Measurements from ENCODE around the gene PLTP.

GRCh38 chr20:45902199-45902701, 9.7 kb downstream of the PLTP start:
- no peak for TF ChIP-seq CTCF (IDR thresholded peaks at IDR 0.05; ENCODE audit: poor library complexity, severe bottlenecking)
- TF ChIP-seq EP300 (conservative IDR thresholded peaks at IDR 0.05; ENCODE audit: poor library complexity, severe bottlenecking): no peak
- no peak for TF ChIP-seq REST (IDR thresholded peaks at IDR 0.05; ENCODE audit: borderline replicate concordance)
- no peak for TF ChIP-seq SMC3 (conservative IDR thresholded peaks at IDR 0.05; ENCODE audit: poor library complexity)
- TF ChIP-seq POLR2AphosphoS5 (IDR thresholded peaks at IDR 0.05): no peak
- no peak for TF ChIP-seq RAD21 (conservative IDR thresholded peaks at IDR 0.05)
- TF ChIP-seq TAF1 (IDR thresholded peaks at IDR 0.05; ENCODE audit: low read depth): no peak
- no peak for TF ChIP-seq EZH2 (IDR thresholded peaks at IDR 0.05; ENCODE audit: borderline replicate concordance, insufficient read depth, low read length, poor library complexity, severe bottlenecking)
- no peak for TF ChIP-seq MXI1 (conservative IDR thresholded peaks at IDR 0.05; ENCODE audit: poor library complexity, severe bottlenecking)

Measured in neural cell (in vitro differentiated cells).